Epithelial cell of proximal tubule (primary cell): Measurements from ENCODE around the gene ZNF853. TPM values are rescaled to one million over a fixed set of nuclear protein-coding genes. Genes with fewer than 3 reads are reported as not detected.
"Not testable (repeated sequence)": the region's sequence is repeated elsewhere in the genome, so short reads cannot be mapped to it uniquely, and the experiment has no call there.

Experiments
- DNase-seq: peaks from one replicate; pipeline ENCODE4 v3.0.0-alpha.2; 2011; ENCODE audit warnings: low read depth
- H3K4me3 ChIP-seq: 2 replicates; pipeline ENCODE4 v1.5.1; 2011; ENCODE audit warnings: low read depth, mild to moderate bottlenecking, low read length
- CTCF ChIP-seq: conservative IDR thresholded peaks from 2 replicates; pipeline ENCODE4 v1.5.1; 2012; ENCODE audit warnings: low read depth, mild to moderate bottlenecking, low read length
- total RNA-seq: library from RNA; depleted of rRNA; stranded (reverse); fragments of >200 nt; gene quantifications from 2 replicates; pipeline ENCODE4 v1.2.3, GENCODE V29; 2015

ZNF853 gene
- total RNA-seq, 1 donor from 2014 or later = 9.9 TPM

GRCh38 chr7:6654113-6654841 lies 38.9 kb downstream of the ZNF853 start:
- DNase-seq = no peak
- TF ChIP-seq CTCF = no peak
- no peak overlapping the region for H3K4me3 ChIP-seq

- no peak for TF ChIP-seq CTCF
- H3K4me3 ChIP-seq = no peak overlapping the region
- DNase-seq = no peak
These were observed 39.6 kb downstream of the ZNF853 start for GRCh38 chr7:6654842-6655610.

- DNase-seq = no peak
- TF ChIP-seq CTCF = no peak
- no peak overlapping the region for H3K4me3 ChIP-seq
These were observed 40.4 kb downstream of the ZNF853 start for GRCh38 chr7:6655636-6656385.

GRCh38 chr7:6656413-6656812 lies 41.0 kb downstream of the ZNF853 start:
- H3K4me3 ChIP-seq = no peak overlapping the region
- TF ChIP-seq CTCF = no peak
- no peak for DNase-seq

- TF ChIP-seq CTCF = no peak
- DNase-seq = no peak
- H3K4me3 ChIP-seq = no peak overlapping the region
These were observed 43.4 kb downstream of the ZNF853 start for GRCh38 chr7:6658618-6659345.

GRCh38 chr7:6670851-6671250 lies 55.4 kb downstream of the ZNF853 start:
- DNase-seq, H3K4me3 ChIP-seq: not testable (repeated sequence)

Other genes starting within 250 kb of the ZNF853 start
- gene RAC1, start 241.1 kb upstream of the ZNF853 start, total RNA-seq = 291 and 303 TPM in 2 replicates
- gene DAGLB, start 167.7 kb upstream of the ZNF853 start, total RNA-seq = 7.3 and 10.9 TPM in 2 replicates
- 78.1 and 113 TPM in 2 replicates for gene KDELR2, start 131.5 kb upstream of the ZNF853 start, total RNA-seq
- gene GRID2IP, start 64.1 kb upstream of the ZNF853 start, total RNA-seq = not detected in 2 replicates
- 37.5 and 55.1 TPM in 2 replicates for gene ZDHHC4, start 38.2 kb upstream of the ZNF853 start, total RNA-seq
- 23.1 and 36.0 TPM in 2 replicates for gene INTS15, start 25.6 kb upstream of the ZNF853 start, total RNA-seq
- gene ZNF316, start 21.7 kb downstream of the ZNF853 start, total RNA-seq = 9.5 and 12.6 TPM in 2 replicates
- gene ZNF12, start 91.3 kb downstream of the ZNF853 start, total RNA-seq = 8.0 and 12.5 TPM in 2 replicates
- 0.07 and 0.23 TPM in 2 replicates for gene RSPH10B2, start 138.5 kb downstream of the ZNF853 start, total RNA-seq
- 15.1 and 64.3 TPM in 2 replicates for gene CCZ1B, start 210.7 kb downstream of the ZNF853 start, total RNA-seq